Activated T-helper 1 cell treated with Interleukin-2 at 50 U/mL for 16 hours (primary cell): ENCODE measurements around the gene PIK3R2.
"Not testable (repeated sequence)": the region's sequence is repeated elsewhere in the genome, so short reads cannot be mapped to it uniquely, and the experiment has no call there.

Experiments used
- DNase-seq: peaks from one replicate; pipeline ENCODE4 v3.0.0-alpha.2; 2020; ENCODE audit warnings: low read depth

PIK3R2 gene

GRCh38 chr19:18155095-18156087 lies 2.4 kb downstream of the PIK3R2 start:
- DNase-seq: no peak

- no peak for DNase-seq
These were observed 3.3 kb downstream of the PIK3R2 start for GRCh38 chr19:18156268-18156667.

GRCh38 chr19:18156841-18157464 lies 4.0 kb downstream of the PIK3R2 start:
- DNase-seq: no peak

- no peak for DNase-seq
These were observed 4.6 kb downstream of the PIK3R2 start for GRCh38 chr19:18157465-18158063.

- DNase-seq: no peak
These were observed 5.5 kb downstream of the PIK3R2 start for GRCh38 chr19:18158467-18158866.

GRCh38 chr19:18159059-18159616 lies 6.2 kb downstream of the PIK3R2 start:
- DNase-seq: not testable (repeated sequence)

- DNase-seq: no peak
These were observed 6.8 kb downstream of the PIK3R2 start for GRCh38 chr19:18159810-18160209.

GRCh38 chr19:18160493-18160970 lies 7.6 kb downstream of the PIK3R2 start:
- no peak for DNase-seq

- DNase-seq: peak; percentile 79
These were observed 8.1 kb downstream of the PIK3R2 start for GRCh38 chr19:18160971-18161635.

GRCh38 chr19:18161636-18162002 lies 8.7 kb downstream of the PIK3R2 start:
- DNase-seq: no peak

- DNase-seq: no peak
These were observed 11.1 kb downstream of the PIK3R2 start for GRCh38 chr19:18164072-18164471.

- DNase-seq: no peak
These were observed 13.0 kb downstream of the PIK3R2 start for GRCh38 chr19:18165794-18166544.

- no peak for DNase-seq
These were observed 14.0 kb downstream of the PIK3R2 start for GRCh38 chr19:18167011-18167410.

GRCh38 chr19:18167975-18168645 lies 15.1 kb downstream of the PIK3R2 start:
- peak; percentile 25 for DNase-seq

- DNase-seq: no peak
These were observed 15.9 kb downstream of the PIK3R2 start for GRCh38 chr19:18168673-18169381.

- no peak for DNase-seq
These were observed 17.8 kb downstream of the PIK3R2 start for GRCh38 chr19:18170714-18171255.

- no peak for DNase-seq
These were observed 18.8 kb downstream of the PIK3R2 start for GRCh38 chr19:18171605-18172327.

GRCh38 chr19:18172331-18173053 lies 19.5 kb downstream of the PIK3R2 start:
- DNase-seq: no peak
